HEK293T (cell line): ENCODE data around the gene FGF10.
A peak's percentile ranks its signal among the peaks of the same experiment; 100 is the strongest.

ENCODE experiments used
- CTCF ChIA-PET: fragments of 350-600 bp; formaldehyde crosslinking; extraction: SDS; loops from one replicate; lab custom pipeline; 2021; ENCODE audit warnings: antibody characterized with exemption, inconsistent platforms; lab: Yijun Ruan, JAX
- POLR2A ChIA-PET: fragments of 350-600 bp; formaldehyde crosslinking; extraction: SDS; loops from one replicate; lab custom pipeline; 2020; ENCODE audit warnings: antibody characterized with exemption, inconsistent platforms; lab: Yijun Ruan, JAX
- DNase-seq: peaks from one replicate; pipeline ENCODE4 v3.0.0; 2012; ENCODE audit warnings: mixed read lengths; ENCODE audit errors: extremely low spot score
- ARNT ChIP-seq: fragments of 450-650 bp; IDR thresholded peaks from 2 replicates; pipeline ENCODE4 v1.6.1; 2017; ENCODE audit warnings: mild to moderate bottlenecking
- BHLHE40 ChIP-seq: fragments of 450-650 bp; IDR thresholded peaks from 2 replicates; pipeline ENCODE4 v1.6.1; 2016; ENCODE audit warnings: mild to moderate bottlenecking, moderate library complexity, borderline replicate concordance
- CTBP1 ChIP-seq: fragments of 450-650 bp; IDR thresholded peaks from 2 replicates; pipeline ENCODE4 v1.6.1; 2016; ENCODE audit warnings: borderline replicate concordance
- ELF4 ChIP-seq: fragments of 450-650 bp; IDR thresholded peaks from 2 replicates; pipeline ENCODE4 v1.6.1; 2017; ENCODE audit warnings: antibody characterized with exemption
- FOXA1 ChIP-seq: fragments of 450-650 bp; IDR thresholded peaks from 2 replicates; pipeline ENCODE4 v1.6.1; 2016; ENCODE audit warnings: mild to moderate bottlenecking
- FOXK2 ChIP-seq: fragments of 450-650 bp; IDR thresholded peaks from 2 replicates; pipeline ENCODE4 v1.6.1; 2016; ENCODE audit warnings: mild to moderate bottlenecking
- FOXM1 ChIP-seq: fragments of 450-650 bp; IDR thresholded peaks from 2 replicates; pipeline ENCODE4 v1.6.1; 2017; ENCODE audit warnings: mild to moderate bottlenecking, borderline replicate concordance
- HDGF ChIP-seq: fragments of 450-650 bp; IDR thresholded peaks from 2 replicates; pipeline ENCODE4 v1.6.1; 2017; ENCODE audit warnings: antibody characterized with exemption, borderline replicate concordance
- L3MBTL2 ChIP-seq: fragments of 450-650 bp; conservative IDR thresholded peaks from 2 replicates; pipeline ENCODE4 v1.6.1; 2016; ENCODE audit warnings: mild to moderate bottlenecking
- LEF1 ChIP-seq: fragments of 450-650 bp; IDR thresholded peaks from 2 replicates; pipeline ENCODE4 v1.6.1; 2017; ENCODE audit warnings: mild to moderate bottlenecking, borderline replicate concordance
- NFRKB ChIP-seq: fragments of 450-650 bp; IDR thresholded peaks from 2 replicates; pipeline ENCODE4 v1.6.1; 2016; ENCODE audit warnings: mild to moderate bottlenecking, moderate library complexity
- SP1 ChIP-seq: fragments of 450-650 bp; IDR thresholded peaks from 2 replicates; pipeline ENCODE4 v1.6.1; 2017
- SUZ12 ChIP-seq: fragments of 450-650 bp; IDR thresholded peaks from 2 replicates; pipeline ENCODE4 v1.6.1; 2016; ENCODE audit warnings: mild to moderate bottlenecking
- TARDBP ChIP-seq: fragments of 450-650 bp; IDR thresholded peaks from 2 replicates; pipeline ENCODE4 v1.6.1; 2016
- ZNF384 ChIP-seq: fragments of 450-650 bp; IDR thresholded peaks from 2 replicates; pipeline ENCODE4 v1.6.1; 2016
- TF ChIP-seq, protein P1 (sequence below): fragments of 450-650 bp; IDR thresholded peaks from 2 replicates; pipeline ENCODE4 v1.6.1; 2016

Gene FGF10

DNA sequence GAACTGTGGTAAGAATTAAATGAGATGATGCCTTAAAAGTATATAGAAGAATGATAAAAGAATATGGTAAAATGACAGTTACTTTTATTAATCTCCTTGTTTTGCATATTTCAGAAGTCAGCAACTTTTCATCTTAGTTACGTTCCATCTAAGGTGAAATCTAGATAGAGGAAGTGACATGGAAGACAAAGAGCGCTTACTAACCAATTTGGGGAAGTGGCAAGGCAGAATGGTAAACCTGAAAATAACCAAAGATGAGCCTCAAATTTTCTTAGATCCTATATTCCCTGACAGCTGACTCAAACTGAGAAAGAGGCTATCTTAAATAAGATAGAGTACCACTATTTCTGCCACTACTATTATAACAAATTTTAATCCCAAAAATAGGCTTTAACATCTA lies 52.5 kb downstream of the FGF10 start:
- no peak for DNase-seq

DNA sequence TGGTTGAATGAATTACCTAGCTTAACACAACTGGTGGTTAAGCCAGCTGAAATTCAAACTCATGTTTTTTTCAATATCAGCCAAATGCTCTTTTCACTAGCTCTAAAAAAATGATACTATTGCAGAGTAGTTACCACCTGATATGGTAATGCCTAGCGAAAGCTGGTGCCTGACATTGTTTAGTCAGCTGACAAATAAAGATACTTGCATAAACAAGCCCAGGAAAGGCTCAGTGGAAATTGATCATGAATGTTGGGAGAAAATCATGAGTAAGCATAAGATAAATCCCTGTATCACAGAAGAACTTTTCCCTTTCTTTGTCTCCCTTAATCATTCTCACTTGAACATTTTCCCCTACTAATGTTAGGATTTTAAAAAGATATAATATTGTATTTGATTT lies 54.6 kb downstream of the FGF10 start:
- TF ChIP-seq LEF1 (no peak), FOXK2 (no peak), SP1 (no peak), FOXA1 (no peak), HDGF (no peak), ARNT (no peak), BHLHE40 (no peak), SUZ12 (no peak), ELF4 (no peak), CTBP1 (no peak), L3MBTL2 (no peak), NFRKB (no peak), ZNF384 (no peak), FOXM1 (no peak), TARDBP (no peak)
- TF ChIP-seq, protein P1, sequence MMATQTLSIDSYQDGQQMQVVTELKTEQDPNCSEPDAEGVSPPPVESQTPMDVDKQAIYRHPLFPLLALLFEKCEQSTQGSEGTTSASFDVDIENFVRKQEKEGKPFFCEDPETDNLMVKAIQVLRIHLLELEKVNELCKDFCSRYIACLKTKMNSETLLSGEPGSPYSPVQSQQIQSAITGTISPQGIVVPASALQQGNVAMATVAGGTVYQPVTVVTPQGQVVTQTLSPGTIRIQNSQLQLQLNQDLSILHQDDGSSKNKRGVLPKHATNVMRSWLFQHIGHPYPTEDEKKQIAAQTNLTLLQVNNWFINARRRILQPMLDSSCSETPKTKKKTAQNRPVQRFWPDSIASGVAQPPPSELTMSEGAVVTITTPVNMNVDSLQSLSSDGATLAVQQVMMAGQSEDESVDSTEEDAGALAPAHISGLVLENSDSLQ = no peak
- ChIA-PET POLR2A (no interaction called here), CTCF (interaction anchor here (0.6 kb wide), 1 partner anchor 1604 kb away, joined by 3 read pairs; no protein-coding TSS in a partner anchor)
- no peak for DNase-seq

More for the DNA sequence above, 52.5 kb downstream of the FGF10 start:
- POLR2A ChIA-PET = no interaction called here
- CTCF ChIA-PET = no interaction called here
- TF ChIP-seq FOXA1 (no peak), FOXM1 (no peak), L3MBTL2 (no peak), HDGF (no peak), TARDBP (no peak), ELF4 (no peak)
- TF ChIP-seq, protein P1 = no peak

DNA sequence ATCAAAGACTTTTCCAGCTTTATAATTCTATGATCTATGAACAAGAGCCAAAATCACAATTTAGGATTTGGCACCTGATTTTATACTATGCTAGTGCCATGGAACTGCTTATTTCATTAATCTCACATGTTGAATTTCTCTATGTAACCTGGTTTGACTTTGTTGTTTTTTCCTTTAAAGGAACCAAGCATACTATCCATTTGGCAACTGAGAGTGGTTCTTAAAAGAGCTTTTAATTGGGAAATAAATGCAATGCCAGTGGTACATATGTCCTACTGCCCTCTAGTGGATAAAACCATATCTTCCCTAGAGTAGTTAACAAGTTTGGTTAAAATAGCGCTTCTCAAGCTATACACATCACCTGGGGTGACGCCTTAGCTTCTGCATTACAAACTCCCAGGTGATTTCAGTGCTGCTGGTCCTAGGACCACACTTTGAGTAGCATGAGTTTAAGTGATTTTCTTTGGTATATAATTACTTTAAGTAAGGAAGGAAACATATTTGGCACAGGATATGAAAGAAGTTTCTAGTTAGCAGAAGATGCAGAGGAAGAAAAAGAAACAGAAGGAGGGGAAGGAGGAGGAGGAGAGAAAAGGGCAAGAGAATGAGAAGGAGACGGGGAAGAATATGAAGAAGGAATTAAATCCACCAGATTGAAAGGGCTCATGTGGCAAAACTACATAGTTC lies 56.8 kb downstream of the FGF10 start:
- ChIA-PET CTCF (interaction anchor here (0.6 to 1.3 kb wide), 7 partner anchors 11 to 702 kb away, joined by 3 to 6 read pairs (median 4); partner anchors contain the start of gene FGF10), POLR2A (no interaction called here)
- DNase-seq = peak; percentile 10
- TF ChIP-seq NFRKB (no peak), SUZ12 (no peak), CTBP1 (no peak), ZNF384 (no peak), BHLHE40 (no peak), ARNT (no peak), HDGF (no peak), LEF1 (no peak), FOXM1 (no peak), TARDBP (no peak)
- TF ChIP-seq, protein P1 = no peak

DNA sequence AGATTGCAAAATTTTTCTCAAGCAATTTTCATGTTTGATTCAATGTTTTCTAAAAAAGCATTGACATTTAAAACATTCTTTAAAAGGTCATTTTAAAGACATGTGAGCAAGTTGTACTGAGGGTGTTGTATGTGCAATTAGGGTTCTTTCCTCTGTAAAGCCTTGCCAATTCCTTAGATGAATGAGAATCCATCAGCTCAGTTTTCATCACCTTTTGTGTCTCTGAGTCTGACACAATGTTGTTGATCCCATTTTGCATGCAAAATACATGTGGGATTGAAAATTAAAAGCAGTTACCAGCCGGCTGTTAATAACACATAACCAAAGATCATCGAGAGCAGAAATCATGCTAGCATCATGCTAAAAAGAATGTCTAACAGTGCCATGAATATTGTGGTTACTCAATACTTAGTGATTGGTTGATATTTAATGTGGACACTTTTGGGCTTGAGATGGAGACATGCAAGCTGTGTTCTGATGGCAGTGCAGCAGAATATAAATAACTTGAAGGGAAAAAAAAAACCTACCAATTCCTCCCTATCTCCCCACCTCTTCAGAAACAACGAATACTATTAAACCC lies 57.7 kb downstream of the FGF10 start:
- POLR2A ChIA-PET = no interaction called here
- CTCF ChIA-PET = interaction anchor here (0.6 to 1.3 kb wide), 7 partner anchors 12 to 701 kb away, joined by 3 to 6 read pairs (median 4); partner anchors contain the start of gene FGF10
- DNase-seq = no peak

DNA sequence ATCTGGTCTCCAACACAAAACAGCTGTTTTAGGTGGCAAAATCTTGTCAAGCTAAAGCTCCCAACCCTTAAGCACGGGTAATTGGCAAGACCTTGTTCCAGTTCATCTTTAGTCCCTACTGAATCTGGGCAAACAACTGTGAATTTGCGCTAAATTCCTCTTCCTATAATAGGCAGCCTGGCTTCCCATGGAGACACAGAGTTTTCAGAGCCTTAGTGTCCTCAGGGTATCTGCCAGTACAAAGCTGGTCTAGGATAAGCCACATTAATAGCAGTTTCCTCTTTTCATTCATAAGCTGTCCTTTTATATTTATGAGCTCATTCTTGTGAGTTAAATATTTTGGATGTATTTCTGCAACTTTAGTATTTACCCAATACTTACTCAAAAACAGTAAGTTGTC lies 59.5 kb downstream of the FGF10 start:
- ChIA-PET CTCF (no interaction called here), POLR2A (no interaction called here)
- no peak for DNase-seq
- TF ChIP-seq HDGF = no peak
- TF ChIP-seq, protein P1 = no peak
- TF ChIP-seq ARNT = no peak
- TF ChIP-seq L3MBTL2 = no peak
- TF ChIP-seq LEF1 = no peak
- TF ChIP-seq BHLHE40 = no peak
- no peak for TF ChIP-seq ELF4
- no peak for TF ChIP-seq FOXM1
- TF ChIP-seq TARDBP = no peak
- TF ChIP-seq FOXK2 = no peak
- TF ChIP-seq SUZ12 = no peak
- TF ChIP-seq NFRKB = no peak
- no peak for TF ChIP-seq CTBP1

More for the DNA sequence above, 57.7 kb downstream of the FGF10 start:
- TF ChIP-seq L3MBTL2 = no peak
- no peak for TF ChIP-seq SUZ12
- TF ChIP-seq FOXK2 = no peak
- TF ChIP-seq FOXM1 = no peak
- no peak for TF ChIP-seq LEF1
- TF ChIP-seq, protein P1 = no peak
- TF ChIP-seq ELF4 = no peak
- no peak for TF ChIP-seq TARDBP
- no peak for TF ChIP-seq CTBP1
- no peak for TF ChIP-seq FOXA1
- no peak for TF ChIP-seq ZNF384
- TF ChIP-seq BHLHE40 = no peak
- TF ChIP-seq NFRKB = no peak
- no peak for TF ChIP-seq SP1
